Inferior parietal cortex (tissue), 1 donor: ENCODE data around the gene SDF4.

Experiments
- DNase-seq: peaks from one replicate; pipeline ENCODE4 v3.0.0-alpha.2; 2016; ENCODE audit errors: extremely low spot score

Gene SDF4

GRCh38 chr1:1231400-1232207 is at the start of gene SDF4:
TSS of gene SDF4 (minus strand) at chr1:1232001. CDS start at chr1:1228772, 3,229 bp downstream.
- peak; percentile 95 for DNase-seq

DNA sequence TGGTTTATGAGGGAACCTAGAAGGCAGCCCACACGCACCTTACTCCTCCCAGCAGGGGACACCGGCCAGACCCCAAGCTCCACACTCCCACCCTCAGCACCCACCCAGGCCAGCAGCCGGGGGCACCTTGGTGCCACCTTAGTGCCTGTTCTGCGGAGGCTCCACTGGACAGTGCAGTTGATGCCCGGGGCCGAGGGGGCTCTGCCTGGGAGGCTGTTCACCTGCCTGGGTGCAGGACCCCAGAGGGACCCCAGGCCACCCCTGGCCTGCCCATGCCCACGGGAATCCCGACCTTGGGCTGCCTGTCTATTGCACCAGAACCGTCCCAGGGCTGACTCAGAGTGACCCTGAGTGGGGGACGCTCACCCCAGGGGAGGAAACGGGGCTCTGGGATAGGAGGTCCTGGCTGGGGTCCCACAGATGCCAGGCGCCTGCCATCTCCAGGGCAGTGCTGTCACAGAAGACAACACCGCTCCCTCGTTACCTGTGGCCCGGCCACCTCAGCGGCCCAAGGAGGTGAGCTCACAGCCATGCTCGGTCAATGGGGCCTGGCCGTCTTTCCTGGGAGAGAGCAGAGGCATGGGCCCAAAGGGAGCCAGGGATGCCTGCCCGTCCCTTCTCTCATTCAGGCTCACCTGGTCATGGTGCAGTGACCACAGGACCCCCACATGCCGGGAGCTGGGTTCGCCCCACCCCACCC is 49.1 kb upstream of the SDF4 start:
- no peak for DNase-seq

GRCh38 chr1:1279028-1279427 is 47.2 kb upstream of the SDF4 start:
- DNase-seq: no peak

DNA sequence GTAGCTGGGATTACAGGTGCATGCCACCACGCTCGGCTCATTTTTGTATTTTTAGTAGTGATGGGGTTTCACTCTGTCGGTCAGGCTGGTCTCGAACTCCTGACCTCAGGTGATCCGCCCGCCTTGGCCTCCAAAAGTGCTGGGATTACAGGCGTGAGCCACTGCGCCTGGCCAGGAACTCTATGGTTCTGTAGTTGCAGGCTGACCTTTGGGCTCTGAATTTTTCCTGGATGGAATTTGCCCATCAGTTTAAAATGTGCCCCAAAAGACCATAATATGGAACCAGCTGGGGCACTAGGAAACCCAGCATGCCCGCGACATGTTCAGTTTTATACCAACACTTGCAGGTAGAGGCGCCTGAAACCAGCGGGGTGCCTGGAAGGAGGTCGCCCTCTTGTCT is 46.8 kb upstream of the SDF4 start:
- no peak for DNase-seq

- DNase-seq: no peak
These were observed 44.0 kb upstream of the SDF4 start for GRCh38 chr1:1275836-1276235.

DNA sequence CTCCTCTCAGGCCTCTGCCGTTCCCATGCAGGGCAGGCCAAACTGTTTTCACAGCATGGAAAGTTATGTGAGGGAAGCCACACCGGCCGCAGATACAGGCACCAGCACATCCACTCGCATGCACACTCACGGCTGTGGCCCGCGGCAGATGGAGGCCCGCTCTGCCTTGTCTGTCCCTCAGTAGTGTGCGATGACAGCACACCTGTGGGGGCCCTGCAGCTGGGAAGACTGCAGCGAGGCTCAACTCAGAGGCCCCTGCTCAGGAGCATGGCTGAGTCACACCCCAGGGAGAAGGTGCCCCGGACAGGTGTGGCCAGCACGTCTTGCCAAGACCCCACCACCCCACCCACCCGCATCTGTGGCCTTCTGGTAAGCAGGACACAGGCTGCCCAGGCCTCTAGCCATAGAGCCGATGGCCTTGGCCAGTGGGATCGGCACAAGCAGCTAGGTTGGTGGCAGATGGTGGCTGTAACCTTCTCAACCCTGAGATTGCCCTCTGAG is 43.2 kb upstream of the SDF4 start:
- no peak for DNase-seq

DNA sequence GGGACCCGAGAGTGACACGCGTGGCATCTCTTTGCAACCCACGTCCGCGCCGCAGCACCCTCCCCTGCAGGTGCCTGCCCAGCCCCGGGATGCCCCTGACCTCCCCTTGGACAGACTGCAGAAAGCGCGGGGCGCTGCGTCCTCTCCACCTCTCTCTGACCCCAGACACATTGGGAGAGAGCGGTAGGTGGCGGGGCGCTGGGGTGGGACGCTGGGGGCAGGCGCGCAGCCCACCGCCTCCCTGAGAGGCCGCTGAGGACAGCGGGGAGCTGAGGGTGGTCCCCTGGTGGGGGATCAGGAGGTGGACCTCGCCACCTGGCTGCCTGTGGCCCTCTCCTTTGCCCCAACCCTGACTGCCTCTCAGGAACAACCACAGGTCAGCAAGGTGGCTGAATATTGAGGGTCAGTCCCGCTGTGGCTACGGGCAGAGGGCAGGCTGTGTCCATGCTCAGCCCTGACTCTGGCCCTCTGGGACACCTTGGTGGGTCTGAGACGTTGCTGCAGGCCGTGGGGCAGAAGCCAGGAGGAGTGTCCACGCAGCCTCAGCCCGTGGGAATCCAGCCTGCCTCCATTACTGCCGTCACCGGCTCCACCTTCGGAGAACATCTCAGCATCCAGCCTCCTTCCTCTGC is 42.6 kb upstream of the SDF4 start:
- no peak for DNase-seq

DNA sequence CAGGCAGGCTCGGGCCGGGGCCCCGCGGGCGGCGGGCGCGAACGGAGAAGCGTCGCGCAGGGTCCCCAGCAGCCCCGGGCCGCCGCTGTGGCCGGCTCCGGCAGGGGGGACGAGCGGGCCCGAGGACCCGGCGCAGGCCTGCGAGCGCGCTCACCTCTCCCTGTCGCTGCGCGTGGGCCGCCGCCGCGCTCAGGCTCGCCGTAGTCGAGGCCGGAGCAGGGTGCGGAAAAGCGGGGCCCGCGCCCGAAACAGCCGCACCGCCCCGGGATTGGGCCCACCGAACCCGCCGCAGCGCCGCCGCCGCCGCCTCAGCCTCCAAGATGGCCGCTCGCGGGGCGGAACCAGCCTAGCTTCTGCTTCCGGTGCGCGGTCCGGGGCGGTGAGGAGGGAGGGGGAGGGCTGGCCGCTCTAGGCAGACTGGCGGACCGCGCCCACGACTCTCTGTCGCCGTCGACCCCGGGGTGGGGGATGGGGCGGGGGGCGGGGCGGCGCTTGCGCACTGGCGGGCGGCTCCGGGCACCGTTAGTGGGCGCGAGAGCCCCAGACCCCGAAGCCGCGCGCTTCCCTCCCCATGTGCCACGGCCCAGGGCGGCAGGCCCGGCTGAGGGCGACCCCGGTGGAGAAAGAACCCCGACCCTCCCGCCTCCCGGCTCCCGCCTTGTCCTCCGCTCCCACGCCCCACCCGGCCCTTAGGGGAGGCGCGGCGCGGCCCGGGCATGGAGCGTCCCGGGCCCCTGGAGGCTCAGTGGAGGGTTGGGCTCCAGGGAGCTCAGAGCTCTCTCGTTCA is 41.9 kb upstream of the SDF4 start, which contains the start of gene UBE2J2:
Gene UBE2J2 (minus strand): TSS at position 343 of the 787 bp plus-strand sequence. CDS start 5,862 bp downstream, outside the sequence.
- peak; percentile 78 for DNase-seq

DNA sequence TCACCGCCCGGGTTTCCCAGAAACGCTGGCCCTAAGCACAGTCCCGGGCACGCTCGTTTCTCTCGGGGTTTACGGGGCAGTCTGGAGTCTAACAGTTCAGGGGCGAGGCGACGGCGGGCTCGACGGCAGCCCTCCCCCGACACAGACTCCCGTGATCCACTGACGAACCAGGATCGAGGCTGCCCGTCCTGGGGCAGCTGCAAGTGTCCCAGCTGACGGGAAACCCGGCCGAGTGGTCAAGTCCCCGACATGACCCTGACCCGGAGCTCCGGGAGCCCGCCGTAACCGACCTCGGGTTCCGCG is 41.4 kb upstream of the SDF4 start:
- no peak for DNase-seq

DNA sequence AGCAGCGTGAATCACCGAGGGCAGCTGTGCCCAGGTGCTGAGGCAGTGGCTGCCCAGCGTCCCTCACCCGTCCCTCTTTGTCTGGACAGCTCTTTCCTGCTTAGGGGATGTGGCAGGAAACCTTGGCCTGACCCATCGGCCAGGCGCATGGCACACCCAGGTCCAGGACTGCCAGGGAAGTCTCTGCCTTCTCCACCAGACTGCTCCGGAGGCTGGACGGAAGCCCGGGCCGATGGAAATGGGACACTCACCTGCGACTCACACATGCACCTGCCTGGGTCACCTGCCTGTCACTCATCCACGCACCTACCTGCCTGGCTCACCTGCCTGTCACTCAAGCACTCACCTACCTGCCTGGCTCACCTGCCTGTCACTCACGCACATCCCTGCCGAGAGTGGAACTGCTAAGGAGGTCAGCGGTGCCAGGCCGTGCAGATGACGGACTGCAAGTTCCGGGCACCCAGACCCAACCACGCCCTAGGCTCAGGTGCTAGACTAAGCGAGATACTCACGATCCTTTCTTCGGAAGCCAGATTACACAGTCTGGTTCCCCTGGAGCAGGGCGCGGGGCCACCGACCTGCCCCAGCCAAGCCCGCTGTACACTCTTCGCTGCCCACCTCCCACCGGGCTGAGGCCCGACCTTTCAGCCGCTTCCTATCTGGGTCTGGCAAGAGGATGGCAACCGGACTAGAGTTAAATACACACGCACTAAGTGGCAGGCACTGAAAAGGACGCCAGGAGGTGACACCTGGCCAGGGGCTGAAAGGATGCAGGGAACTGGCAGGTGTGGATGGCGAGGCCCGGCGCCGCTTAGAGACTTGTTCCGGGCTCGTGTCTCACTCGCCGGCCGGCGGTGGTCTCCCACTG is 40.8 kb upstream of the SDF4 start:
- no peak for DNase-seq

- DNase-seq: no peak
These were observed 39.0 kb upstream of the SDF4 start for GRCh38 chr1:1270813-1271212.

DNA sequence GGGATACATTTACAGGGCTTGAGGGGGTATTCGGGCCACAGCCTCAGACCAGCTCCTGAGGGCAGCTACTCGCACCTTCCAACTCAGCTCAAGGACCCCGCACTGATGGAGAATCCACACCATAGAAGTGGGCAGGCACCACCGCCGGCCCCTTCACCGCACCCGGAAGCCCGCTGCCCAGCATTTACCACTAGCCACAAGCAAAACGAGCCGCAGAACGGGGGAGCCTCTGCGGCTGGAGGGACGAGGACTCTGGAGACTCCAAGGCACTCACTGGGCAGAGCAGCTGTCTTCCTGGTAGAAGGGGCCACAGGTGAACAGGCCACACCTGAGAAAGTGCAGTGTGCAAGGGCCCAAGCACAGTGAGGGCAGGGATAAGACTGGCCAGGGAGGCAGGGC is 36.5 kb upstream of the SDF4 start:
- no peak for DNase-seq

DNA sequence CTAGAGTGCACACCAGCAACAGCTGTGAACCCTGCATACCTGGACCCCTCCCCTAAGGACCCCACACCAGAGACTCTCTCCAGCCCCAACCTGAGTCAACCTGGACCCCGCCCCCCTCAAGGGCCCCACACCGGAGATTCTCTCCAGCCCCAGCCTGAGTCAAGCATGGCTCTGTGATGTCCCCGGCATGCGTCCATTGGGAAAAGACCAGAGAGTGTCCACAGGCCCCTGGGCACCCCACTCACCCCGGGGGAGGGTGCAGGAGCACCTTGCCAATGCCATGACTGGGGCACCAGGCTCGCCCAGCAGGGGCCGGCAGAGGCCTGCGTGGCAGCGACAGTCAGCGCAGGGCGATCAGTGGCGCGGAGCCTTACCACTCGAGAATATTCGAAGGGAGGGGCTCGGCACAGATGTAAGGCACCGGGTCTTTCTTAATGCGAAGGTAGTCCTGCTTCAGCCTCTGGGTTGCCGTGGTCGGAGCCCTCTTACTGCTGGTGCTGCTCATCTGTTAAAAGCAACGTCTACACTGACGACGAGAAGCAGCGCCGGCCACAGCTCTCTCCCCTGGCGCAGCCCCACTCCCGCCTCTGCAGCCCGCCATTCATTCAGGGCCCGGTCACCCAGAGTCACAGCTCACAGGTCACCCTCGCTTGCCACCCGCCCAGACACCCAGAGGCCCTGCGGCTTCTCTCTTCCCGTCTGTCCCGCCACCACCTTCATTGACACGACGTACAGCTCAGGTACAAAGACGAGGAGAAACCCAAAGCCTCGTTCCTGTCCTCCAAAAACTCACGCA is 35.9 kb upstream of the SDF4 start:
- no peak for DNase-seq

DNA sequence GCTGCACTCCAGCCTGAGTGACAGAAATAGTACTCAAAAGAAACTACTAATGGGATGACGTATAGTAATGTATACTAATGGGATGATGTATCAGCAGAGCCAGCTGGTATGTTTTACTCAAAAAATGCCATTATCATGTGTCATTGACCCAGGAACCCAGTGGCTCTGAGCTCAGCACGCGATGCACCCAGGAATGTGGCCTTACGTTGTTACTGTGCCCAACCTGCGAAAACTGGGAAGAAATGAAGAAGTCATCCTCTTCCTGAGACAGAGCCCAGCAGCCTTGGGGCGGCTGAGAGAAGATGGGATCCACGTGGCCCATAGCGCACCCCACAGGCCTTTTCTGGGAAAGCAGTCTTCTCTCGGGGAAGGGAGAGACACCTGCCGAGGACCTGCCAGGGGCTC is 33.1 kb upstream of the SDF4 start:
- DNase-seq: no peak

DNA sequence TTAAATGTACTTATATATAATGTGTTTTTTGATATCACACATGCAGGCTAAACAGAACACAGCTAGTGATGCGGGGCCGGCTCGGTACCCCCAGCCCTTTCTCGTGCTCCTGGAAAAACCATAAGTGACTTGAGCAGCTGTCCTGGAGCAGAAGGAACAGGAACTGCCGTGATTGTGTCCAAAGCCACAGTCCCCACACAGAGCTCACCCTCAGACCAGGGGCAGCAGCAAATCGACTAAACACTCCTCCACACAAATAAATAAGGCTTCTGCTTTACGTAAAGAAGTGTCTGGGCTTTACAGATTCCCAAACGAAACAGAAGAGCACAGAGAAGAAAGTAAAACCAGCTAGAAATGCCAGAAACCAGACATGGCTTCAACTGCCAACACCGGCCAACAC is 32.2 kb upstream of the SDF4 start:
- no peak for DNase-seq

DNA sequence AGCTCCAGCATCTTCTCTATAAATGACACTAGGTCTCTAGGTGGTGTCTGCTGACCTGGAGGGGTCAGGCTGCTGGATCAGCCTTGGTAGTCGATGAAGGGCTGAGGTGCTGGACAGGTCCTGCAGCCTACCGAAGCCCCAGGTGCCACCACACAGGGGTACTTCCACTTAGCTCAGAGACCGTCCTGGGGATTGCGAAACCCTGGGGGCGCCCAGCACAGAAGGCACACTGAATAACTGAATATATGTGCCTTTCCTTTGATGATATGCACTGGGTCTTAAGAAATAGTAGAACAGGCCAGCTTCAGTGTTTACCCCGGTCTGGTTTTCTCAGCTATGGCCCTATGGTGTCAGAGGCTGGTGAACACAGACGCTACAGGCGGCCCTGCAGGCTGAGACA is 31.0 kb upstream of the SDF4 start:
- DNase-seq: no peak

- DNase-seq: no peak
These were observed 30.3 kb upstream of the SDF4 start for GRCh38 chr1:1262071-1262470.

DNA sequence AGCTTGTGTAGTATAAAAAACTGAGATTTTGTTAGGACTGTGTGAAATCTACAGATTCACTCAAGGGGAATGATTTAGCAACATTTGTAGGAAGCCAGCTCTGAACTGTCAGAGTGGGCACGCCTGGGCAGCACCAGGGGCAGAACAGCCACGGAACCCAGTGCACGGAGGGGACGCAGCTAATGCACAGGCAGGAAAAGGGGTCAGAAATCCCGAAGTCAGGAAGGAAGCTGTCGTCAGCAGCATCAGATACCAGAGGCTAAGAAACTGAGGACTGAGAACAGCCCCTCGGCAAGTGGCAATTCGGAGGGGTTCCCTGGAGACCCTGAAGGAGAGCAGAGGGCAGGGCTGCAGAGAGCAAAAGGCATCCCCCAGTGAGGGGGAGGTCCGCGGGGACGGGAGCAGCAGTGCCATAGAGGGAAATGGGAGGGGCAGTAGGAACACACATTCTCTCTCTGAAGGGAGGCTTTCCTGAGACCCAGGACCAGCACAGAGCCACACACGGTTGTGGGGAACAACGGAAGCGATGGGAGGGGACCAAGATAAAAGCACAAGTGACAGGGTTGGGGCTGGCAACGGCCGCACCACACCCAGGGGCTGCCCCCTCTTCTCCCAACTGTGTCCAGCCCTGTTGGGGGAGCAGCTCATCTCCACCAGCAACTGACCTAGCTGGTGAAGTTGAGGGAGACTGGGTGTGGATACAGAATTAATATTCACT is 29.2 kb upstream of the SDF4 start:
- DNase-seq: no peak

DNA sequence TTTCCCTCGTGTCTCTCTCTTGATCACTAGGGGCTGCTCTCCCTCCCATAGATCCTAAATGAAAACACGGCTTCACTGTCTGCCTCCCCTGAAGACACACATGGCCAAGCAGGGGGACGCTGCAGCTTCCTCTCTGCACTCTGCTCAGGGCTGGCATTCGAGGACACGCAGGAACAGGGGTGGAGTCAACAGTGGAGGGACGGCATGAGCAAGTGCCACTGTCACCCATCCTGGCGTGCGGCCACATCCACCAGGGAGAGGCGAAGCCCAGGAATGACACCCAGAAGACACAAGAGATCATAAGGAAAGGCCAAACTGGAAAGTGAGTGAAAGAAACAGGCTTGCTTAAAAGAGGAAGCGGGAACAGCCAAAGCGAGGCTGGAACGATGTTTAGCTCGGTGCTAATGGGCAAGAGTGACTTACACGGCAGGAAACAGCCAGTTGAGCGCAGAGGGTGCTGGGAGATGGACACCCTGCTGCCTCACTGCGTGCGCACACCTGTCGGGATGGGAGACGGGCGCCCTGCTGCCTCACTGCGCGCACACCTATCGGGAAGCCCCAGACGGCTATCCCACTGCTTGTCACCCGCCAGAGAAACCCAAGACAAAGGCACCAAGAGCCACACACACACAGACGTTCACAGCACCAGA is 28.3 kb upstream of the SDF4 start:
- DNase-seq: no peak
